ENCODE data around the gene NCOA7.

DNA sequence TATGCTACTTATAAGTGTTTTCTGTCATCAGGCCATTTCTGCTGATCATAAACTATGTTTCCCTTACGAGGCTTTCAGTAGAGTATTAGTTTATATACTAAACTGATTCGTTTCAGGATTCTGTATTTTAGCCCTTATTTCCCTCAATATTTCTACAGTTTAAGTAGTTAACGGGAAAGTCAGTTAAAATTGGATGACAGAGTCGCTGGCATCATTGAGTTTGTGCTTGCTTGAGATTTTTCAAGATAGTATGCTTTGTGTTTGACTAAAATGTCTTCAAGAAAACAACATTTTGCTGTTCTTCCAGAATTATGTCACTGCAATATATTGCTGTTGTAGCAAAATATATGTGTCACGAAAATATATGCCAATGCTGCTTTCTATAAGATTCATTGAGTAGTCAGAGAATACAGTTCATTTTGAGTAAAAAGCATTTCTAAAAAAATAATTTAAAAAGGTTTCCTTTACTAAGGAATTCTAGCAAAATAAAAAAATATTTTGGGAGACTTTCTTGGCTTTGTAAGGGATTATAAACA lies 51.4 kb downstream of the NCOA7 start:
- TF ChIP-seq GATA2 (IDR thresholded peaks at IDR 0.05; ENCODE audit: low read depth, low read length): no peak
- TF ChIP-seq GATA3 (IDR thresholded peaks at IDR 0.05; ENCODE audit: low read depth, low read length): no peak

Measured in SH-SY5Y (cell line).